ENCODE measurements around the gene LRRC28. TPM values are rescaled to one million over a fixed set of nuclear protein-coding genes. Genes with fewer than 3 reads are reported as not detected.

LRRC28 gene
- polyA plus RNA-seq, 1 experiment: 23.5 TPM

DNA sequence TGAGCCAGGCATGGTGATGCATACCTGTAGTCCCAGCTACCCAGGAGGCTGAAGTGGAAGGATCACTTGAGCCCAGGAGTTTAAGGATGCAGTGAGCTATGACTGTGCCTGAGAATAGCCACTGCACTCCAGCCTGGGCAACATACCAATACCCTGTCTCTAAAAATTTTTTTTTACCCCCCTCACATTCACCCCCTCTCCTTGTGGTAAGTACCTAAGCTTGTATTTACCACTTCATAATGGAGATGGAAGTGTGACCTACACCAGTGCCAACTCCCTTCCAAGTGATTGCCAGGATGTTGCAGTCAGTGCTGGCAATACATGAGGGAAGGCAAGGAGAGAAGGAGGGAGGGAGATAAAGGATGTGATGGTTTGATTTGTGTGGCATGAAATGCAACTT, 84.2 kb downstream of the LRRC28 start:
- no peak for TF ChIP-seq CTCF (IDR thresholded peaks at IDR 0.05; ENCODE audit: insufficient read depth, low read depth, low read length)
- ChIA-PET POLR2A (no interaction called here), CTCF (interaction anchor here (0.7 to 2.3 kb wide), 3 partner anchors 11 to 369 kb away, joined by 3 to 7 read pairs (median 3); no protein-coding TSS in a partner anchor)
- Histone ChIP-seq H3K27me3 (ENCODE audit: control insufficient read depth, insufficient read depth, low read length) (no peaks in the 10 kb centered on the region), H3K36me3 (ENCODE audit: control insufficient read depth, insufficient read depth, low read length) (no peaks in the 10 kb centered on the region), H3K4me3 (ENCODE audit: low read depth, low read length) (no peak overlapping the region)
- no peak for DNase-seq (ENCODE audit: low read depth)

- POLR2A ChIA-PET: no interaction called here
- CTCF ChIA-PET: interaction anchor here (1.2 to 2.3 kb wide), 3 partner anchors 10 to 368 kb away, joined by 3 to 7 read pairs (median 5); no protein-coding TSS in a partner anchor
- no peak for TF ChIP-seq CTCF (IDR thresholded peaks at IDR 0.05; ENCODE audit: insufficient read depth, low read depth, low read length)
- Histone ChIP-seq H3K4me3 (ENCODE audit: low read depth, low read length) (no peak overlapping the region), H3K27me3 (ENCODE audit: control insufficient read depth, insufficient read depth, low read length) (no peaks in the 10 kb centered on the region), H3K36me3 (ENCODE audit: control insufficient read depth, insufficient read depth, low read length) (no peaks in the 10 kb centered on the region)
- DNase-seq (ENCODE audit: low read depth): no peak
These were observed 85.5 kb downstream of the LRRC28 start for GRCh38 chr15:99336794-99337193.

DNA sequence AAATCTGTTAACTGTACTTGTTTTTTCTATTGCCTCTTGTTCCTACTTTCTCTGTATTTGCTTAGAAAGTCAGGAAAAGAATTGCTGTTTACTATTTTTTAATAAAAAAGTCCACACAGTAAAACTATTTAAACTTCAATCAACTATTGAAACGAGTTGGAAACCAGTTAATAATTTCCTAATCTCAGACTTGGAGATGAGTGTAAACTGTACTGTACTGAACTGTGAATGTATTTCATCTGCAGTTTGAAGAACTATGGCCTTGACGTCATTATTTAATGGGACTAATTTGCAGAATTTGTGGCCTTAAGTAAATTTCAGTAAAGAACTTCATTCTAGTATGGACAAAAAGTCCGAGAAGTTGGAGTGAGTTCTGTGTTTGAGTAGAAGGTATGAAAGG, 89.1 kb downstream of the LRRC28 start:
- Histone ChIP-seq H3K36me3 (ENCODE audit: control insufficient read depth, insufficient read depth, low read length) (no peaks in the 10 kb centered on the region), H3K4me3 (ENCODE audit: low read depth, low read length) (no peak overlapping the region), H3K27me3 (ENCODE audit: control insufficient read depth, insufficient read depth, low read length) (no peaks in the 10 kb centered on the region)
- ChIA-PET POLR2A (interaction anchor here (0.6 kb wide), 2 partner anchors 64 to 466 kb away, joined by 5 to 14 read pairs; no protein-coding TSS in a partner anchor), CTCF (interaction anchor here (1.0 to 1.6 kb wide), 3 partner anchors 22 to 239 kb away, joined by 3 to 4 read pairs (median 3); no protein-coding TSS in a partner anchor)
- TF ChIP-seq CTCF (IDR thresholded peaks at IDR 0.05; ENCODE audit: insufficient read depth, low read depth, low read length): no peak
- no peak for DNase-seq (ENCODE audit: low read depth)

- TF ChIP-seq CTCF (IDR thresholded peaks at IDR 0.05; ENCODE audit: insufficient read depth, low read depth, low read length): no peak
- H3K36me3 ChIP-seq (ENCODE audit: control insufficient read depth, insufficient read depth, low read length): no peaks in the 10 kb centered on the region
- H3K4me3 ChIP-seq (ENCODE audit: low read depth, low read length): no peak overlapping the region
- DNase-seq (ENCODE audit: low read depth): no peak
- ChIA-PET CTCF (interaction anchor here (1.2 to 1.6 kb wide), 2 partner anchors 30 to 54 kb away, joined by 4 read pairs; no protein-coding TSS in a partner anchor), POLR2A (no interaction called here)
- no peaks in the 10 kb centered on the region for H3K27me3 ChIP-seq (ENCODE audit: control insufficient read depth, insufficient read depth, low read length)
These were observed 90.5 kb downstream of the LRRC28 start for GRCh38 chr15:99341786-99342185.

GRCh38 chr15:99343208-99343607, 91.9 kb downstream of the LRRC28 start:
- Histone ChIP-seq H3K27me3 (ENCODE audit: control insufficient read depth, insufficient read depth, low read length) (no peaks in the 10 kb centered on the region), H3K4me3 (ENCODE audit: low read depth, low read length) (no peak overlapping the region), H3K36me3 (ENCODE audit: control insufficient read depth, insufficient read depth, low read length) (no peaks in the 10 kb centered on the region)
- ChIA-PET POLR2A (no interaction called here), CTCF (interaction anchor here (1.0 to 2.2 kb wide), 3 partner anchors 12 to 361 kb away, joined by 3 to 10 read pairs (median 5); no protein-coding TSS in a partner anchor)
- TF ChIP-seq CTCF (IDR thresholded peaks at IDR 0.05; ENCODE audit: insufficient read depth, low read depth, low read length): no peak
- no peak for DNase-seq (ENCODE audit: low read depth)
